ENCODE results near the gene G6PC3.
A peak's percentile ranks its signal among the peaks of the same experiment; 100 is the strongest.

Gene G6PC3

DNA sequence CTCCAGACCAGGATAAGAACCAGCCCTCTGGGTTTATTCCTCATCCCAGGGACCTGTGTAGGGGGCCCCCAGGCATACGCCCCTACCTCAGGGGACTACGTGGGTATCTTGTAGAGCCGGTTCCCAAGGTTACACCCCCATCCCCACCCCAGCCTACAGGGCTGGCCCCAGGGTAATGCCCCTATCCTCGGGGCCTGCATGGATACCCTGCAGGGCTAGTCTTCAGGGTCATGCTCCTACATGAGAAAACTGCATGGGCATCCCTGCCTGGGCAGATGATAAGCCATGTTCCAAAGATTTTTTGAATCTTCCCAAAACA is 38.7 kb downstream of the G6PC3 start:
- no peak overlapping the region for H3K4me3 ChIP-seq (ENCODE audit: low read length)
- TF ChIP-seq, protein P1, sequence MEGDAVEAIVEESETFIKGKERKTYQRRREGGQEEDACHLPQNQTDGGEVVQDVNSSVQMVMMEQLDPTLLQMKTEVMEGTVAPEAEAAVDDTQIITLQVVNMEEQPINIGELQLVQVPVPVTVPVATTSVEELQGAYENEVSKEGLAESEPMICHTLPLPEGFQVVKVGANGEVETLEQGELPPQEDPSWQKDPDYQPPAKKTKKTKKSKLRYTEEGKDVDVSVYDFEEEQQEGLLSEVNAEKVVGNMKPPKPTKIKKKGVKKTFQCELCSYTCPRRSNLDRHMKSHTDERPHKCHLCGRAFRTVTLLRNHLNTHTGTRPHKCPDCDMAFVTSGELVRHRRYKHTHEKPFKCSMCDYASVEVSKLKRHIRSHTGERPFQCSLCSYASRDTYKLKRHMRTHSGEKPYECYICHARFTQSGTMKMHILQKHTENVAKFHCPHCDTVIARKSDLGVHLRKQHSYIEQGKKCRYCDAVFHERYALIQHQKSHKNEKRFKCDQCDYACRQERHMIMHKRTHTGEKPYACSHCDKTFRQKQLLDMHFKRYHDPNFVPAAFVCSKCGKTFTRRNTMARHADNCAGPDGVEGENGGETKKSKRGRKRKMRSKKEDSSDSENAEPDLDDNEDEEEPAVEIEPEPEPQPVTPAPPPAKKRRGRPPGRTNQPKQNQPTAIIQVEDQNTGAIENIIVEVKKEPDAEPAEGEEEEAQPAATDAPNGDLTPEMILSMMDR (conservative IDR thresholded peaks at IDR 0.05; ENCODE audit: low read depth, low read length) = no peak
- no peak for DNase-seq (ENCODE audit: low read depth)

DNA sequence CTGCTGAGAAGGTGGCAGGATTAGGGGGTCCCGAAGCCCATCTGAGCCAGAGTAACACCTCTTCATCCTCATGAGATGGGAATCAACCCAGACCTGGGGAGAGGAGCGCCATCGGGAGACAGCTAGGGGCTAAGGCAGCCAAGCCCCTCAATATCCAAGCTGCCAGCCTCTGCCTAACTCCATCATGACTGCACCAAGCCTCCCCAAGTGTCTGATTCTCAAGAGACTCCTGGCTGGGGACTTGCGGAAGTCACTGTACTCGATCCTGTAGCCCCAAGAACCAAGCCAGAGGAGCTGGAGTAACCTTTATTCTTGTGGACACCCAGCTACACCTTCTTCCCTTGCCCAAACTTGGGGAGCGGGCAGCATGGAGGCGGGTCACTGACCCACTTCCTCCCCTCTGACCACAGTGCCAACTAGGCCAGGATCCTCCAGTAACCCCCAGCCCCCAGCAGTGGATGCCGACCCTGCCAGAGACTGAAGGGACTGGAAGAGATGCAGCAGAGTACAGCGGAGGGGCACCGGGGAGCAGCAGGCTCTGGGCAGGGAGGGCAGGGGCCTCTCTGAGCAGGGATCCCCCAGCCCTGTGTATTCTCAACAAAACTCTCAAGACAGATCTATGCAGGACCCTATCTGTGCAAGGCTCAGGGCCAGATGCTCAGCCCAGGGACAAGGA is 39.6 kb downstream of the G6PC3 start:
- TF ChIP-seq, protein P1 (conservative IDR thresholded peaks at IDR 0.05; ENCODE audit: low read depth, low read length) = no peak
- peak overlapping the region; percentile 32 for H3K4me3 ChIP-seq (ENCODE audit: low read length)
- no peak for DNase-seq (ENCODE audit: low read depth)

DNA sequence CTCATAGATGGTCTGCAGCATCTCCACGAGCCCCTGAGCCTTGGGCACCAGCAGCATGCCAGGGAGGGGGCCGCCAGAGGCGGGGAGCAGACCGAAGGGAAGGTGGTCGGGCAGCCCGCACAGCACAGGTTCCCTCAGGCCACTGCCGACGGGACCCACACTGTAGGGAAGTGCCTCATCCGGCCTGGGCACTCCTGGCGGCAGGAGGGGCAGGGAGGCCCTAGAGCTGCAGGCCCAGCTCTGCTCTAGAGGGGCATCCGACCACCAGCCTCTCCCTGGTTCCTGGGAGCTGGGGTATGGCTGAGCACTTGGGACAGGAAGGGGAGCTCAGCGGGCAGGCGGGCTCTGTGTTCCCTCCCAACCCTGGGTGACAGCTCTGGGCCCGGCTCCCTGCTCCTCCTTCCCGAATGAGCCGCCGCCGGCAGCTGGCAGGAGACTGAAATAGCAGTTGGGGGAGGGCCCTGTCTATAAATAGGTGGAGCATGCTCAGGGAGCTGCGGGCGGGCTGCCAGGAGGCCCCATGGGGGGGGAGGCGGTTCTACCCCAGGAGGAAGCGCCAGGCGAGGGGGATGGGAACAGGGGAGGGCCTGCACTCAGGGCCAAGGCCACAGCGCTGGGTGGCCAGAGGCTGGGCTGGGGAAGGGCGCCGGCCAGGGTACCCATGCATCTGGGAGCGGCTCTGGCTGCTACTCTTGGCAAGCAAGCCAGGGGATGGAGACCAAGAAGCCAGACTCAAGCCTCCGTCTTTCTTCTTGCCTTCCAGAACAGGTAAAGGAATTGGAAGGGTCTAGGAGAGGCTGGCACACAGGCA is 40.5 kb downstream of the G6PC3 start:
- TF ChIP-seq, protein P1 (conservative IDR thresholded peaks at IDR 0.05; ENCODE audit: low read depth, low read length) = no peak
- DNase-seq (ENCODE audit: low read depth) = peak; percentile 48
- H3K4me3 ChIP-seq (ENCODE audit: low read length) = peak overlapping the region; percentile 32

DNA sequence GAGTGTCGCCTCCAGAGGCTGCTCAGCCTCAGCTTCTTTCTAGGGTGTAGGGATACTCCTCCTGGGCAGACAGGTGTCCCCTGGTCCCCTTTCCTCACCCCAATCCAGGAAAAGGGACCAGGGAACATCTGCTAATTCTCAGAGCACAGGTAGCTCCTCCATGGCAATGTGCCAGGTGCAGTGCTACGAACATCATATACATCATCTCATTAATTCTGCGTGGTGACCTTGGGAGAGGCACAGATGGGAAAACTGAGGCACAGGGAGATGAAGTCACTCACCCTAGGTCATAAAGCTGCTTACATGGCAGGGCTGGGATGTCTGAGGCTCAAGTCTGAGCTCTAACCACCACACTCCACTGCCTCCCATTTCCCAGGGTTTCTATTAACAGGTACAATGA is 41.2 kb downstream of the G6PC3 start:
- H3K4me3 ChIP-seq (ENCODE audit: low read length) = no peak overlapping the region
- no peak for DNase-seq (ENCODE audit: low read depth)
- TF ChIP-seq, protein P1 (conservative IDR thresholded peaks at IDR 0.05; ENCODE audit: low read depth, low read length) = no peak

DNA sequence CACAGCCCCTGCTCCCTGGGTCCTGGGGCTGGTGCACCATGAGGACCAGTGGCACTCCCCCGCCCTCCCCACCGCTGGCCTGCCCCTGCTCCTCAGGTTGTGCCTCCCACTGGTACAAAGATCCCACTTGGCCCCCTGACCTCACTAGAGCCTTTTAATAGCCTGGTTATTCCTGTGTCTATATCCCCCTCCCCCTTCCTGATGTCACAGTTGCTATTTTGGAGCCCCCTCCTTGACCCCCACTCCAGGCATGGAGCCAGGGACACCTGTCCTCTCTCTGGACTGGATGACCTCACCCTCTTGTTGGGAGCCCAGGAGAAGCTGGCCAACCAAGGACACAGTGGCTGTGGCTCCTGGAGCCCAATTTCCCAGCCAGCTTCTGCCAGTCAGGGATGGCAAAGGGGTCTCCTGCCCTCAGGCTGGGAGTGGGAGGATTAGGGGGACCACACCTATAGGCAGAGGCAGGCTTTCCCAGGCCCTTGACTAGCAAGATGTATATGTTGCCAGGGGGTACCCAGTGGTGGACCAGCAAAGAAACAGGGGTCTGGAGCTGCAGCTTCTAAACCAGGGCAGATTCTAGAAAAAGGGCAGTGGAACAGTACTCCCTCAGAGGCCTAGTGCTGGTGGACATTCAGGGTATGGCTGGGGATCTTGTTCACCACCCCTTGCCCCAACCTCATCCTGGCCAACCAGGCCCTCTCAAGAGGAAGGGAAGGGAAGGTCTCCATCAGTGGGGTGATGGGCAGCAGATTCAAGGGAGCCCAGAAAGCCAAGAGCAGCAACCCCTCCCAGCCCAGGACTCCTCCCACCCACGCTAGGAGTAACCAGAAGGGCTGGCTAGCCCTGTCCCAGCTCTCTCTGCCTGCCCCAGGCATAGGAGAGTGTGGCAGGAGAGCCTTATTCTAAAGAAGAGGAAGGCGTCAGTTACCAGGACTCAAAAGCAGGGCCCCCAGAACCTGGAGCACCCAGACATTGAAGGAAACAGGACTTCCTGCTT is 42.0 kb downstream of the G6PC3 start:
- no peak for DNase-seq (ENCODE audit: low read depth)
- TF ChIP-seq, protein P1 (conservative IDR thresholded peaks at IDR 0.05; ENCODE audit: low read depth, low read length) = no peak
- H3K4me3 ChIP-seq (ENCODE audit: low read length) = no peak overlapping the region

DNA sequence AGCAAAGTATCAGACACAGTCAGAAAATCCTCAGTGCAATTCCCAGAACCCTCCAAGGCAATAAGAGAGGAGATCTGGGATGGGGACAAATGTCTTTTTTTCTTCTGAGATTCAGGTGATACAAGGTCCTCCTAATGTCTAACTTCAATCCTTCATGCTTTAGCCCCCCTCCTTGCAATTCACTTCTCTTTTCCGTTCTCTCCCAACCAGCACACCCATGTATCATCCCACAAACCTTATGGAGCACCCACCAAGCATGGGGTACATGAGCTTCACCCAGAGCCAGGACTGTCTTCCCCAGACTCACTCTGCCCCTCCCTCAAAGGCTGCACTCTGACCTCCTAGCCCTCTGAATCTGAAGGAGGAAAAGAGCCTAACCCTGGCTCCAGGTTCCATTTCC is 42.8 kb downstream of the G6PC3 start:
- TF ChIP-seq, protein P1 (conservative IDR thresholded peaks at IDR 0.05; ENCODE audit: low read depth, low read length) = no peak
- no peak for DNase-seq (ENCODE audit: low read depth)

More for the DNA sequence above, 42.8 kb downstream of the G6PC3 start:
- H3K4me3 ChIP-seq (ENCODE audit: low read length) = no peak overlapping the region

Data from retinal pigment epithelial cell (primary cell).